Upper lobe of left lung (tissue), 4 donors: ENCODE data around the gene MAGI2.

Experiments
- POLR2A ChIP-seq, 4 donors: fragments of 450-650 bp; IDR thresholded peaks; one replicate each; pipeline ENCODE4 v1.5.1; 2016 to 2017; ENCODE audit warnings: antibody characterized with exemption in 4 of 4, mild to moderate bottlenecking in 2 of 4
- POLR2AphosphoS5 ChIP-seq, 2 donors: sonication (generic); formaldehyde crosslinking; IDR thresholded peaks; one replicate each; pipeline ENCODE4 v1.5.1; 2017; ENCODE audit warnings: antibody characterized with exemption in 2 of 2
- TF ChIP-seq, protein P1 (sequence below), 6 experiments: fragments of 450-650 bp in 4 of 6; fragments of 200-600 bp in 2 of 6; sonication (generic) in 2 of 6; IDR thresholded peaks; one replicate each; pipeline ENCODE4 v1.5.1; 2016 to 2019; ENCODE audit warnings: antibody characterized with exemption in 6 of 6

DNA sequence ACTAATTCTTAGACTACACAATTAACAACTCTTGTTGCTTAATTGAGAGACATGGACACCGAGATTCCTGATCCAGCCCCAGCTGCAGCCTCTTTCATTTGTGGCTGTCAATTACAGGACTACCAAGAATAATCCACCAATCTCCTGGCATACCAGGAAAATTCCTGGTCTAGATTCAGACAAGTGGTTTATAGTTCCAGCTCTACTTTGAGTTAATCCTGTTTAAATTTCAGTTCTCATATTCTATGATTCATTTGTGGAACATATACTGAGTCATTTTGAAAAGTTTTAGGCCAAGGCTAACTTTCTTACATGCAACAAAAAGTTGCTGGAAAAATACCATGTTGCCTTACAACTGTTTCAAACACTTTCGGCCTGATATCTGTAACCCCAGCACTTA lies 253.5 kb downstream of the MAGI2 start:
- TF ChIP-seq, protein P1, sequence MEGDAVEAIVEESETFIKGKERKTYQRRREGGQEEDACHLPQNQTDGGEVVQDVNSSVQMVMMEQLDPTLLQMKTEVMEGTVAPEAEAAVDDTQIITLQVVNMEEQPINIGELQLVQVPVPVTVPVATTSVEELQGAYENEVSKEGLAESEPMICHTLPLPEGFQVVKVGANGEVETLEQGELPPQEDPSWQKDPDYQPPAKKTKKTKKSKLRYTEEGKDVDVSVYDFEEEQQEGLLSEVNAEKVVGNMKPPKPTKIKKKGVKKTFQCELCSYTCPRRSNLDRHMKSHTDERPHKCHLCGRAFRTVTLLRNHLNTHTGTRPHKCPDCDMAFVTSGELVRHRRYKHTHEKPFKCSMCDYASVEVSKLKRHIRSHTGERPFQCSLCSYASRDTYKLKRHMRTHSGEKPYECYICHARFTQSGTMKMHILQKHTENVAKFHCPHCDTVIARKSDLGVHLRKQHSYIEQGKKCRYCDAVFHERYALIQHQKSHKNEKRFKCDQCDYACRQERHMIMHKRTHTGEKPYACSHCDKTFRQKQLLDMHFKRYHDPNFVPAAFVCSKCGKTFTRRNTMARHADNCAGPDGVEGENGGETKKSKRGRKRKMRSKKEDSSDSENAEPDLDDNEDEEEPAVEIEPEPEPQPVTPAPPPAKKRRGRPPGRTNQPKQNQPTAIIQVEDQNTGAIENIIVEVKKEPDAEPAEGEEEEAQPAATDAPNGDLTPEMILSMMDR (IDR thresholded peaks at IDR 0.05) = no peak
- TF ChIP-seq POLR2A (IDR thresholded peaks at IDR 0.05) = no peak
- TF ChIP-seq POLR2AphosphoS5 (IDR thresholded peaks at IDR 0.05) = no peak
